ENCODE data around the gene PDCD7. TPM values are rescaled to one million over a fixed set of nuclear protein-coding genes. Genes with fewer than 3 reads are reported as not detected.
"Not testable (repeated sequence)": the region's sequence is repeated elsewhere in the genome, so short reads cannot be mapped to it uniquely, and the experiment has no call there.

The PDCD7 gene
- total RNA-seq, 1 donor from 2014 or later: 16.6 TPM

- no peak for DNase-seq (ENCODE audit: extremely low read depth, low read depth, low spot score)
Observed at GRCh38 chr15:65130941-65131340, 2.7 kb downstream of the PDCD7 start.

- DNase-seq (ENCODE audit: extremely low read depth, low read depth, low spot score): no peak
Observed at GRCh38 chr15:65115542-65115941, 18.1 kb downstream of the PDCD7 start.

GRCh38 chr15:65115086-65115485 is 18.5 kb downstream of the PDCD7 start, which contains the start of gene UBAP1L:
Gene UBAP1L, minus strand, starts transcription at chr15:65115200. Its CDS starts 8,985 bp downstream, at chr15:65106215.
- no peak for DNase-seq (ENCODE audit: extremely low read depth, low read depth, low spot score)

- peak; percentile 57 for DNase-seq (ENCODE audit: extremely low read depth, low read depth, low spot score)
Observed at GRCh38 chr15:65110676-65111292, 22.8 kb downstream of the PDCD7 start.

- DNase-seq (ENCODE audit: extremely low read depth, low read depth, low spot score): no peak
Observed at GRCh38 chr15:65106011-65106590, 27.5 kb downstream of the PDCD7 start.

GRCh38 chr15:65105038-65105437 is 28.6 kb downstream of the PDCD7 start:
- no peak for DNase-seq (ENCODE audit: extremely low read depth, low read depth, low spot score)

GRCh38 chr15:65102912-65103311 is 30.7 kb downstream of the PDCD7 start:
- DNase-seq (ENCODE audit: extremely low read depth, low read depth, low spot score): no peak

- DNase-seq (ENCODE audit: extremely low read depth, low read depth, low spot score): no peak
Observed at GRCh38 chr15:65101891-65102708, 31.5 kb downstream of the PDCD7 start.

- peak; percentile 18 for DNase-seq (ENCODE audit: extremely low read depth, low read depth, low spot score)
Observed at GRCh38 chr15:65101411-65101890, 32.2 kb downstream of the PDCD7 start.

GRCh38 chr15:65100442-65100841 is 33.2 kb downstream of the PDCD7 start:
- DNase-seq (ENCODE audit: extremely low read depth, low read depth, low spot score): no peak

- DNase-seq (ENCODE audit: extremely low read depth, low read depth, low spot score): not testable (repeated sequence)
Observed at GRCh38 chr15:65099801-65100200, 33.8 kb downstream of the PDCD7 start.

GRCh38 chr15:65099336-65099735 is 34.3 kb downstream of the PDCD7 start:
- DNase-seq (ENCODE audit: extremely low read depth, low read depth, low spot score): no peak

- DNase-seq (ENCODE audit: extremely low read depth, low read depth, low spot score): no peak
Observed at GRCh38 chr15:65097651-65098263, 35.9 kb downstream of the PDCD7 start.

- DNase-seq (ENCODE audit: extremely low read depth, low read depth, low spot score): no peak
Observed at GRCh38 chr15:65096481-65097385, 36.9 kb downstream of the PDCD7 start.

GRCh38 chr15:65095747-65096104 is 37.9 kb downstream of the PDCD7 start:
- no peak for DNase-seq (ENCODE audit: extremely low read depth, low read depth, low spot score)

- DNase-seq (ENCODE audit: extremely low read depth, low read depth, low spot score): no peak
Observed at GRCh38 chr15:65095011-65095746, 38.4 kb downstream of the PDCD7 start.

GRCh38 chr15:65094294-65094995 is 39.2 kb downstream of the PDCD7 start:
- no peak for DNase-seq (ENCODE audit: extremely low read depth, low read depth, low spot score)

GRCh38 chr15:65093793-65094170 is 39.8 kb downstream of the PDCD7 start:
- DNase-seq (ENCODE audit: extremely low read depth, low read depth, low spot score): not testable (repeated sequence)

Measured in glomerular endothelial cell (primary cell).